ENCODE data around the gene SLC41A1.
"Not testable (repeated sequence)": the region's sequence is repeated elsewhere in the genome, so short reads cannot be mapped to it uniquely, and the experiment has no call there.

Gene SLC41A1

GRCh38 chr1:205812878-205813754 is at the start of gene SLC41A1:
SLC41A1 (minus strand) TSS chr1:205813198; CDS start chr1:205810441, 2,757 bp downstream.
- peak; percentile 85 for DNase-seq

GRCh38 chr1:205861540-205861939 is 48.5 kb upstream of the SLC41A1 start:
- no peak for DNase-seq

- DNase-seq, result no peak
Observed at GRCh38 chr1:205858141-205858961, 45.4 kb upstream of the SLC41A1 start.

- not testable (repeated sequence) for DNase-seq
Observed at GRCh38 chr1:205857501-205857900, 44.5 kb upstream of the SLC41A1 start.

GRCh38 chr1:205856433-205856832 is 43.4 kb upstream of the SLC41A1 start:
- no peak for DNase-seq

GRCh38 chr1:205852969-205853368 is 40.0 kb upstream of the SLC41A1 start:
- DNase-seq, result no peak

GRCh38 chr1:205851993-205852392 is 39.0 kb upstream of the SLC41A1 start:
- DNase-seq, result no peak

GRCh38 chr1:205849619-205850355 is 36.8 kb upstream of the SLC41A1 start, which contains the start of gene PM20D1:
PM20D1 (minus strand) TSS chr1:205850132; CDS start chr1:205850072, 60 bp downstream.
- DNase-seq, result no peak

GRCh38 chr1:205843036-205843859 is 30.2 kb upstream of the SLC41A1 start:
- DNase-seq, result no peak

GRCh38 chr1:205842229-205842628 is 29.2 kb upstream of the SLC41A1 start:
- no peak for DNase-seq

- DNase-seq, result no peak
Observed at GRCh38 chr1:205840146-205840923, 27.3 kb upstream of the SLC41A1 start.

GRCh38 chr1:205837382-205837970 is 24.5 kb upstream of the SLC41A1 start:
- no peak for DNase-seq

GRCh38 chr1:205834751-205835150 is 21.8 kb upstream of the SLC41A1 start:
- no peak for DNase-seq

- no peak for DNase-seq
Observed at GRCh38 chr1:205832326-205832751, 19.3 kb upstream of the SLC41A1 start.

GRCh38 chr1:205827623-205828022 is 14.6 kb upstream of the SLC41A1 start:
- peak; percentile 56 for DNase-seq

- no peak for DNase-seq
Observed at GRCh38 chr1:205826995-205827394, 14.0 kb upstream of the SLC41A1 start.

- no peak for DNase-seq
Observed at GRCh38 chr1:205826016-205826806, 13.2 kb upstream of the SLC41A1 start.

- DNase-seq, result no peak
Observed at GRCh38 chr1:205824180-205824579, 11.2 kb upstream of the SLC41A1 start.

- not testable (repeated sequence) for DNase-seq
Observed at GRCh38 chr1:205823260-205823659, 10.3 kb upstream of the SLC41A1 start.

- no peak for DNase-seq
Observed at GRCh38 chr1:205822397-205822796, 9.4 kb upstream of the SLC41A1 start.
